Stomach (tissue), 4 donors: ENCODE measurements around the gene SDK2.
"Not testable (repeated sequence)": the region's sequence is repeated elsewhere in the genome, so short reads cannot be mapped to it uniquely, and the experiment has no call there.

ENCODE experiments used
- POLR2AphosphoS5 ChIP-seq, 3 donors: sonication (generic); formaldehyde crosslinking; IDR thresholded peaks; one replicate each; pipeline ENCODE4 v1.6.1; 2016; ENCODE audit warnings: antibody characterized with exemption in 3 of 3
- TF ChIP-seq, protein P1 (sequence below), 7 experiments: fragments of 450-650 bp in 4 of 7; fragments of 200-600 bp in 3 of 7; sonication (generic) in 3 of 7; IDR thresholded peaks; one replicate each; pipeline ENCODE4 v1.5.1; 2016 to 2019; ENCODE audit warnings: antibody characterized with exemption in 7 of 7, control low read depth in 2 of 7, mild to moderate bottlenecking in 1 of 7

DNA sequence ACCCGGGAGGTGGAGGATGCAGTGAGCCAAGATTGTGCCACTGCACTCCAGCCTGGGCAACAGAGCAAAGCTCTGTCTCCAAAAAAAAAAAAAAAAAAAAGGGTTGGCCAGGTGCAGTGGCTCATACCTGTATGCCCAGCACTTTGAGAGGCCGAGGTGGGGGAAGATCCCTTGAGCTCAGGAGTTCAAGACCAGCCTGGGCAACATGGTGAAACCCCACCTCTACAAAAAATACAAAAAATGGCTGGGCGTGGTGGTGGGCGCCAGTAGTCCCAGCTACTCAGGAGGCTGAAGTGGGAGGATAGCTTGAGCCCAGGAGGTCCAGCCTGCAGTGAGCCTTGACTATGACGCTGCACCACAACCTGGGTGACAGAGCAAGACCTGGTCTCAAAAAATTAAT lies 335.3 kb downstream of the SDK2 start:
- TF ChIP-seq POLR2AphosphoS5 (IDR thresholded peaks at IDR 0.05) = not testable (repeated sequence)
- TF ChIP-seq, protein P1, sequence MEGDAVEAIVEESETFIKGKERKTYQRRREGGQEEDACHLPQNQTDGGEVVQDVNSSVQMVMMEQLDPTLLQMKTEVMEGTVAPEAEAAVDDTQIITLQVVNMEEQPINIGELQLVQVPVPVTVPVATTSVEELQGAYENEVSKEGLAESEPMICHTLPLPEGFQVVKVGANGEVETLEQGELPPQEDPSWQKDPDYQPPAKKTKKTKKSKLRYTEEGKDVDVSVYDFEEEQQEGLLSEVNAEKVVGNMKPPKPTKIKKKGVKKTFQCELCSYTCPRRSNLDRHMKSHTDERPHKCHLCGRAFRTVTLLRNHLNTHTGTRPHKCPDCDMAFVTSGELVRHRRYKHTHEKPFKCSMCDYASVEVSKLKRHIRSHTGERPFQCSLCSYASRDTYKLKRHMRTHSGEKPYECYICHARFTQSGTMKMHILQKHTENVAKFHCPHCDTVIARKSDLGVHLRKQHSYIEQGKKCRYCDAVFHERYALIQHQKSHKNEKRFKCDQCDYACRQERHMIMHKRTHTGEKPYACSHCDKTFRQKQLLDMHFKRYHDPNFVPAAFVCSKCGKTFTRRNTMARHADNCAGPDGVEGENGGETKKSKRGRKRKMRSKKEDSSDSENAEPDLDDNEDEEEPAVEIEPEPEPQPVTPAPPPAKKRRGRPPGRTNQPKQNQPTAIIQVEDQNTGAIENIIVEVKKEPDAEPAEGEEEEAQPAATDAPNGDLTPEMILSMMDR (IDR thresholded peaks at IDR 0.05) = not testable (repeated sequence)
